ENCODE data around the gene STYXL2.

STYXL2 gene

DNA sequence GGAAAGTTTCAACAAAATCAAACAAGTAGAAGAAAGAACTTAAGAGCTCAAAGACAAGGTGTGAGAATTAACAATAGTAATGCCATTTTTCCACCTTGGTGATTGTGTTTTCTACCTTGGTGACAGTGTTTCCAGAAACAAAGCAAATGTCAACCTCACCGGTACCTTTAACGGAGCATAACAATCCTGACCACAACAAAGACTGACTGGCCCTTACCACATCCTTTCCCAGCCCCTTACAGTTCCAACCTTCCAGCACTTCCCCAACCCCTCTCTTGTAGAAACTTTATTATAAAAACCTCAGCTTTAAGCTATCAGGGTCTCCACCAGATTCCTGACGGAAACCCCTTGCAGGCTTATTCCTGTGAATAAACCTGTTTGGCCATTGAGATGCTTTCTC is 16.7 kb downstream of the STYXL2 start:
- DNase-seq: no peak

DNA sequence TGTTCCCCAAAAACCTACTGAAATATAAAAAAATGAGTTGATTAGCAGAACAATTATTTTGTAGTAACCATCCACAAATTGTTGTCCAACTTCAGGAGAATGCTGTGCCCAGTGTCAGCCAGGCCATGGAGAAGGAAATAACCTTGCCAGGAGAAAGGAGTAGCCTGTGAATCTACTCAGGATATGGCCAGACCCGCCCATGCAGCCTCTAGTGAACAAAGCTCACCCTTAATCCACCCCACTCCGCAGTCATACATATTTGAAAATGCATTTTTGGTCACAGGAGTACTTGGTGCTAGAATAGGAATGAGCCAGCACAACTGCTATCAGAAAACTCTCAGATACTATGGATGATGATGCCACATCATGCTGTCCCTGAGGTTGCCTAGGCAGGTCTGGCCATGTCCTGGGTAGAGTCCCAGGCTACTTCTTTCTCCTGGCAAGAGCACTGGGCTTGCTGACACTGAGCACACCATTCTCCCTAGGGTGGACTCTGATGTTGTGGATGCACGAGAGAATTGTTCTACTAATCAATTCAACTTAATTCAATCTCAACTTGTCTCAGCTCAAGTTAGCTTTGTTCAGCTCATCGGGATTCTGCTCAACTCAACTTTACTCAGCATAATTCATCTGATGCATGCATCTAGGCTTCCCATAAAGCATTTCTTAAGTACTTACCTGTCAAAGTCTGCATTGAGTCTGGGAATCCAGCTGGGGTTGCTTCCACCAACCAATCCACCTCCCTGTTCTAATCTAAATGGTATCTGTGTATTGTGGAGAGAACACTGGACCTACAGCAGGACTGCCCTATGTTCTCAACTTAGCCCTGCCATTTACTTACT is 18.2 kb downstream of the STYXL2 start:
- DNase-seq: no peak

DNA sequence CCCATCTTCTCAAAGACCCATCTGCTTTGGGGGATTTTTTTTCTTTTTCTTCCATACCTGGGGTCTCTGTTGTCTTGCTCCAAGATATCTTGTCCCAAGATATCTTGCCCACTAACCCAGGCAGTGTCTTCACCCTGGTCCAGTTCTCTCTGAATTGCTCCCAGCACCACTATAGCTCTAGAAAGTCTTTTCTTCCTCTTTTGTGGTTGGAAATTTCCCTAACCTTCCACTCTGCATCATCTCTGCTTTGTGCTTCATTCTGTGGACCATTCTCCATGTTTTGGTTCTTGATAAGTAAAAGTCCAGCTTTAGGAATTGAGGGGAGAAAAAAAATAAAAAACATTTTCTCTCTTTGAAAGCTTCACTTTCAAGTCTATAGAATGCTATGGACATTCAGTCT is 20.9 kb downstream of the STYXL2 start:
- DNase-seq: no peak

DNA sequence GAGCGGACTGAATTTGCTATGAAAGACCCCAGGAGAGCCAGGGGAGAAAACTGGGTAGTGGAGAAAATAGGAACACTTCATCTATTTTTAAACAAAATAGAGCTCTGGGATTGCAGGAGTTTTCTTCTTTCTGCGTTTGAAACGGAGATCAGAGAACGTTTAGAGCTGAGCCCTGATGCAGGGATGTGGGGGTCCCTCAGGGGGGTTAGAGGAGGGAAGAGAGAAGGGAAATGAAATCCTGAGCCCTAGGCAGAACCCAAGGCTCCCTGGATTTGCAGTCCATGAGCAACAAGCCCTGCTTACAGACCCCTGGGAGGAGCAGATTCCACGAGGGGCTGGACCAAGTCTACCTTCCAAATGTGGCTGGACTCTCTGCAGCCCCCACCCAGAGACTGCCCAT is 21.8 kb downstream of the STYXL2 start:
- DNase-seq: no peak

DNA sequence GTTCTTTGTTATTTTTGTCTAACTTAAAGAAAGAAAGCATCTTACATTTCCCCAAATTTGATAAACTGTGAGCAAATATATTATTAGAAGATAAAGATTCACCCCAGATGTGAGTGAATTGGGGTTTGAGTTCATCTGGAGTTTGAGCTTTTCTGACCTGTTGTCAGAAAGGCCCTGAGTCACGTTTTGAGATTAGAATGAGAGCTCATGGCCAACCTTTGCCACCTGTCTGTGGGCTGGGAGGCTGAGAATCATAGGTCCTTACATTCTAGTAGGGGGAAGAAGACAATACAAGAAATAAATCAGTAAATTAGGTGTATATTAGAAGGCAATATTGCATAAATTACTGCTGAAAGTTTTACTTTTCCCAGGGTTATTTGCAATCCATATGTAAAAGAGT is 22.3 kb downstream of the STYXL2 start:
- no peak for DNase-seq

DNA sequence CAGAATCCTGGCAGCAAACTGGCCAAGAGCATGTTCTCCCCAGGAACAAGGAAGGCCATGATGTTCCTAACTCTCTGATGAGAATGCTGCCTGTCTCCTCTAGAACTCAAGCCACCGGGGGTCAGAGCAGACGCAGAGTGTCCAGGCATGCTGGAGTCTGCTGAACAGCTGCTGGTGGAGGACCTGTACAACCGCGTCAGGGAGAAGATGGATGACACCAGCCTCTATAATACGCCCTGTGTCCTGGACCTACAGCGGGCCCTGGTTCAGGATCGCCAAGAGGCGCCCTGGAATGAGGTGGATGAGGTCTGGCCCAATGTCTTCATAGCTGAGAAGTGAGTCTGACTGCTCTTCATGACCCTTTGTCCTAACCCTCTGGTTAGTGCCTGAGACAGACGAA is 23.4 kb downstream of the STYXL2 start:
- DNase-seq: no peak

DNA sequence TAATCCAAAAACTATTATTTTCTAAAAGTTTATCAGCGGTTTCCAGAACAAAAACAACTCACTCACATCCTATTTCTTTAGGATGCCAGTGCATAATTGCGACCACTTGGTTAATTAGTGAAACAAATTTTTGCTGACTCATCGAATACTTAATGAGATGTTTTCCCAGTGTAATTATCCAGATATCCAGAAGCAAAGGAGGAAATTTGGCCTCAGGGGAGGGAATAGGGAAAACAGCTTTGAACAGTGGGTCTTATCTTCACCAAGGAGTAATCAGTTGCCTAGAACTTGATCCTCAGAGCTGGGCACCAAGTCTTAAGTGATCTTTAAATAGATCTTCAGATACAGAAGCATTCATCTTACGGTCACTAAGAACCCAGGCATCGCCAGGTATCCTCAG is 24.3 kb downstream of the STYXL2 start:
- DNase-seq: no peak

DNA sequence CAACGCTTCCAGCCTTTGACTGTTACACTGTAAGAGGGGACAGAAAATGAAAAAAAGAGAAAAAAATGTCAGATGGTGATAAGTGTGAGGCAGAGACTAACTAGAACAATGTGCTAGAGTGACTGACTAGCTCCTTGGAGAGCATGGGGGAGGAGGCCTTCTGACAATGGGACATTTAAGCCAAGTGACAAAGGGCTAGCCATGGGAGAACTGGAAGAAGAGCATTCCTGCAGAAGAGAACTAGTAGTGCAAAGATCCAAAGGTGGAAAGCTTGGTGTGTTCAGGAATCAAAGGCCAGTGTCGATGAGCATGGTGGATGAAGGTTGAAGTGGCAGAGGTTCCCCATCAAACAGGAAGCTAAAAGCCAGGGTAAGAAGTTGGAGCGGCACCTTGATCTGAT is 25.8 kb downstream of the STYXL2 start:
- DNase-seq: no peak

DNA sequence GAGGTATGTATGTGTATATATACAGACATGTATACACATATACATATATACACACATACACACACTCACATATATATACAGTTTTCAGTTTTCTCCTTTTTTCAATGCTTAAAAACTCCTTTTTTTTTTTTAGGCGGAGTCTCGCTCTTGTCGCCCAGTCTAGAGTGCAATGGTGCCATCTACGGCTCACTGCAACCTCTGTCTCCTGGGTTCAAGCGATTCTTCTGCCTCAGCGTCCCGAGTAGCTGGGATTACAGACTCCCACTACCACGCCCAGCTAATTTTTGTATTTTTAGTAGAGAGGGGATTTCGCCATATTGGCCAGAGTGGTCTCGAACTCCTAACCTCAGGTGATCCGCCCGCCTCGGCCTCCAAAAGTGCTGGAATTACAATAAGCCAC is 27.0 kb downstream of the STYXL2 start:
- no peak for DNase-seq

DNA sequence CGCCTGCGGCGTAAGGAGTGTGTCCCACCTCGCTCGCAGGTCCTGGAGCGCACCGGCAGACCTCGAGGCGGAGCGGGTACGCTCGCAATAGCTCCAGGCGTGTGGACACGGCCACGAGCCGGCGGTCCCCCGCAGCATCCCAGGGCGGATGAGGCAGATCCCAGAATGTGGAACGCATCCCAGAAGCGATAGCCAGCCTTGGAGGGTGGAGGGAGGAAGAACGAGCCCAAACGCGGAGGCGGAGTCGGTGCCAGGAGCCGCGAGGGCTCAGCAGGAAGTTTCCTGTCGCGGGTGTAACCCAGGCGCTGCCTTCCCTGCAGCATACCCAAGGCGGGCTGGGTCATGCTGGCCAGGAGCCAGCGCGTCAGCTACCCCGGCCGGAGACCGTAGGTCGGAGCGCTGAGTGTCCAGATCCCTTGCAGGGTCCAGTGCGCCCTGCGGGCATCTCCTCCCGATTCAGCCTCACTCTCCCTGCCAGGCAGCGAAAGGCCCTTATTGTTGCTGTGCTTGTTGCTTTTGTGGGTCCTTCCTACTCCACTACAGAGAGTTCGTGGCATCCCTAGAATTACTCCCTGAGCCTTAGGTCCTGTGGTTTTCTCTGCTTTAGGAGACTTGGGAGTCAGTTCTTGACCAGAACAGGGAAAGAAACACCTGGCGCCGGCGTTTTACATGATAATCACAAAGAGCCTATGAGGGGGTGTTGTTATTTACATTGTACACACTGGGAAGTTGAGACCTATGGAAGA is 27.7 kb downstream of the STYXL2 start:
- DNase-seq: no peak

DNA sequence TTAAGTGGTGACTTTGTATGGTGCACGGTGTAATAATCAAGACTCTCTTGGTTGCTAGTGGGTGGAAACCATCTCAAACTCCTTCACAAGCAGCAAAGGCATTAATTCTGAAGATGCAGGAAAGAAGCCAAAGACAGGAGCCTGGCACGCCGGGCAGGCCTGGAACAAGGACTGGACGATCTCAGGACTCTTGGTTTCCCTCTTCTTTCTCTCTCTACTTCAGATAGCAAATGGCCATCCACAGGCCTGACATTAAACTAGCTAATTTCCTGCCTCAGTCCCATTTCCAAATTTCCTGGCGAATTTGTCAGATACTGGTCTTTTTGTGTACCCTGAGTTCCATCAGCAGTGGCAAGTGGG is 28.2 kb downstream of the STYXL2 start:
- no peak for DNase-seq

DNA sequence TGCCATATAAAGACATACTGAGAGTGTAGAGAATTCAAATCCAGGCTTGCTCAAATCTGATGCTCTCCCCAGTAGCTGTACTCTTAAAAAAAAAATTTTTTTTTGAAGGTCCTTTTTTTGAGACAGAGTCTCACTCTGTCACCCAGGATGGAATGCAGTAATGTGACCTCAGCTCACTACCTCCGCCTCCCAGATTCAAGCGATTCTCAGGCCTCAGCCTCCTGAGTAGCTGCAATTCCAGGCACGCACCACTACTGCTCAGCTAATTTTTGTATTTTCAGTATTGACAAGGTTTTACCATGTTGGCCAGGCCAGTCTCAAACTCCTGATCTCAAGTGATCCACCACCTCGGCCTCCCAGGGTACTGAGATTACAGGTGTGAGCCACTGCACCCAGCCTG is 28.7 kb downstream of the STYXL2 start:
- no peak for DNase-seq

DNA sequence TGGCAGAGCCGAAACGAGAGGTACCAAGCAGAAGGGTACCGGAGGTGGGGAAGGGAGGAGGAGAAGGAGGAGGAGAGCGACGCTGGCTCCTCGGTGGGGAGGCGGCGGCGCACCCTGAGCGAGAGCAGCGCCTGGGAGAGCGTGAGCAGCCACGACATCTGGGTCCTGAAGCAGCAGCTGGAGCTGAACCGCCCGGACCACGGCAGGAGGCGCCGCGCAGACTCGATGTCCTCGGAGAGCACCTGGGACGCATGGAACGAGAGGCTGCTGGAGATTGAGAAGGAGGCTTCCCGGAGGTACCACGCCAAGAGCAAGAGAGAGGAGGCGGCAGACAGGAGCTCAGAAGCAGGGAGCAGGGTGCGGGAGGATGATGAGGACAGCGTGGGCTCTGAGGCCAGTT is 32.4 kb downstream of the STYXL2 start:
- no peak for DNase-seq

DNA sequence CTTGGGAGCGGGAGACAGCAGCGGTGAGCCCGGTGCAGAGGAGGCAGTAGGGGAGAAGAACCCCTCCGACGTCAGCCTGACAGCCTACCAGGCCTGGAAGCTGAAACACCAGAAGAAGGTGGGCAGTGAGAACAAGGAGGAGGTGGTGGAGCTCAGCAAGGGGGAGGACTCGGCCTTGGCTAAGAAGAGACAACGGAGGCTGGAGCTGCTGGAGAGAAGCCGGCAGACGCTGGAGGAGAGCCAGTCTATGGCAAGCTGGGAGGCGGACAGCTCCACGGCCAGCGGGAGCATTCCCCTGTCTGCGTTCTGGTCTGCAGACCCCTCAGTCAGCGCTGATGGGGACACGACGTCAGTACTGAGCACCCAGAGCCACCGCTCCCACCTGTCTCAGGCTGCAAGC is 32.9 kb downstream of the STYXL2 start:
- no peak for DNase-seq

DNA sequence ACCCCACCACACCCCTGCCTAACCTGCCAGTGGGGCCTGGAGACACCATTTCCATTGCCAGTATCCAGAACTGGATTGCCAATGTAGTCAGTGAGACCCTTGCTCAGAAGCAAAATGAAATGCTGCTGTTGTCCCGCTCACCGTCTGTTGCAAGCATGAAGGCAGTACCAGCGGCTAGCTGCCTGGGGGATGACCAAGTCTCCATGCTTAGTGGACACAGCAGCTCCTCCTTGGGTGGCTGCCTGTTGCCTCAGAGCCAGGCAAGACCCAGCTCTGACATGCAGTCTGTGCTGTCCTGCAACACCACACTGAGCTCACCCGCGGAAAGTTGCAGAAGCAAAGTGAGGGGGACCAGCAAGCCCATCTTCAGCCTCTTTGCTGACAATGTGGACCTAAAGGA is 33.4 kb downstream of the STYXL2 start:
- DNase-seq: no peak

DNA sequence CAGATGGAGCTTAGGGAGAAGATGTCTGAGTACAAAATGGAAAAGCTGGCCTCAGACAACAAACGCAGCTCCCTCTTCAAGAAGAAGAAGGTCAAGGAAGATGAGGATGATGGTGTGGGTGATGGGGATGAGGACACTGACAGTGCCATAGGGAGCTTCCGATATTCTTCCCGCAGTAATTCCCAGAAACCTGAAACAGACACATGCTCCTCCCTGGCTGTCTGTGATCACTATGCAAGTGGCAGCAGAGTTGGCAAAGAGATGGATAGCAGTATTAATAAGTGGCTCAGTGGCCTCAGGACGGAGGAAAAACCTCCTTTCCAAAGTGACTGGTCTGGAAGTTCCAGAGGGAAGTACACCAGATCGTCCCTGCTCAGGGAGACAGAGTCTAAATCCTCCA is 33.8 kb downstream of the STYXL2 start:
- DNase-seq: no peak

DNA sequence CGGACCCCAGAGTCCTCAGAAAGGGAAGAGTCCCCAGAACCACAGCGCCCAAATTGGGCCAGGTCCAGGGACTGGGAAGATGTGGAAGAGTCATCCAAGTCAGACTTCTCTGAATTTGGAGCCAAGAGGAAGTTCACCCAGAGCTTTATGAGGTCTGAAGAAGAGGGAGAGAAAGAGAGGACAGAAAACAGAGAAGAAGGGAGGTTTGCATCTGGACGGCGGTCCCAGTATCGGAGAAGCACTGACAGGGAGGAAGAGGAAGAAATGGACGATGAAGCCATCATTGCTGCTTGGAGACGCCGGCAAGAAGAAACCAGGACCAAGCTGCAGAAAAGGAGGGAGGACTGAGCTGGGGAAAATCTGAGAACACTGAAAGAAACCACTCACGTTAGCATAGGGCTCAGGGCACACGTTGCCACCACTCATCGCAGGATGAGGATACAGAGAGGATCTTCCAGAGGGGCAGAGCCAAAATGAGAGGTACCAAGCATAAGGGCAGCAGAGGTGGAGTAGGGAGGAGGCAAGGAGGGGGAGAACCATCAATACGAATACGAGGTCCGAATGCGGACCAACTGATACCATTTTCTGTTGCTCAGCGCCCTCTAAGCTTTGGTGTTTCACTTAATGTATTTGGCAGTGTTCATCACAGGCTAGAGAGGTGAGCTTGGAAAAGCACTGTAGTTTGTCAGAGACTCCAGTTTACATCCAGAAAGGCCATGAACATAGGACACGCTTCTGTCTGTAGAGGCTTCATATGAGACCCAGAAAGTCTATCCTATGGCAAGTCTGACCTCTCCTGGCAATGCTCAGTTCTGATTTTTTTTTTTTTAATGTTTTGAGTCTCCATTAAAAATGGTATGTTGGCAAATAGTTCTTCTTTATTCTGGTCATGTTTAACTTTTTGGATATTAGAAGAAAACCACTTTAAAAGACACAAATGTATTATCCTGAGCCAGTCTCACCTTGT is 34.7 kb downstream of the STYXL2 start:
- DNase-seq: no peak

DNA sequence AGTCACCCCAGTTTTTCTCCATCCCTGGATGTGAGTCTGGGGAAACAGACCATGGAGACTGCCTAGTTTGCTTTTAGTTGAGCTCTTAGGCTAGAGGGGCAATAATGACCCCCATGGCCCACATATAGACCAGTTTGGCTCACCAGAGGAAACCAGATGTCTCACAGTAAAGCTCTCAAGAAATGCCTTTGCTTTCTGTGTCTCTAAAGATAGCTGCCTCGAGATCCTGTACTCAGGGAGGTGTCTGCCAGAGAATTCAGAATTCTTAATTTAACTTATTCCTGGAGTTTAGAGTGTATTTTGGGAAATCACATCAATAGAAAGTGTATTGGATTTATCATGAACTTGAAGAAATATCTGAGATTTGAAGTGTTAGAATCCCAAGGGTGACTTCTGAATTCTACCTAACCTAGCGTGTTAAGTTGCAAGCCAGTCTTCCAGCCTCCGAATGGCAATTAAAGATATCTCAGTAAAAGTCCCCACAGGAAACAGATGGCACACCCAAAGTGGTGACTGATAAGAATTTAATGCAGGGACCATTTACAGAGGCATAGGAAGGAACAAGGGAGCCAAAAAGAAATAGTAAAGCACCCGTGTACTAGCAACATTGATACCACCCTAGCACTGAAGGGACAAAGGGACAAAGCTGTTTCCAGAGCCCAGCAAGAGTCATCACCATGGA is 37.1 kb downstream of the STYXL2 start:
- DNase-seq: no peak

DNA sequence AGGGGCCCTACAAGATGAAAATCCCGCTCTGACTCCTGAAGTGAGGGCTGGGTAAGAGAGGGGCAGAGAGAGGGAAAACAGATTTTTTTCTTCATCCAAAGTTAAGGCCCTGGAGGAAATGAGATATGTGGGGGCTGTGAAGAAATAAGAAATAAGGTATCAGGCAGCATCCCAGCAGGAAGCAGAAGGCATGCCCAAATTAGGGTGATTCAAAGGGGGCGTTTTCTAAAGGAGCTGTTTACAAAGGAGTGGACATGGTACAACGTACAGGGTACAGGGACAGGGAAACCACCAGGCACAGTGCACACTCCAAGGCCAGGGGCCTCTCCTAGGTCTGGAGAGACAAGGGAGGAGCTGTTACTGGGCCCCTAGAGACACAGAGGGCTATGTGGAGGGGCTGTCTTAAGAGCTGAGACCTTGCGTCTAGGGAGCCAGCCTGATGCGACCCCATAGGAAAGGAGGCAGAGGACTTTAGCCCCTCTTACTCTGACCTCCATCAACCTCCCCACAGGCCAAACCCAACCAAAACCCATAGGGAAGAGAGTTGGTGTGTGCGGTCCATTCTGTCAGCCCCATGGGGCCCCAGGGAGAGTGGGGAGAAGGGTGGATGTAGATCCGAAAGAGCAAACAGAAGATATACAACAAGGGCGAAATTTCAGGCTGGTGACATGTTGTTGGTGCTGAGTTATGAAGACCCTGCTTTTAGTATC is 38.6 kb downstream of the STYXL2 start:
- no peak for DNase-seq

DNA sequence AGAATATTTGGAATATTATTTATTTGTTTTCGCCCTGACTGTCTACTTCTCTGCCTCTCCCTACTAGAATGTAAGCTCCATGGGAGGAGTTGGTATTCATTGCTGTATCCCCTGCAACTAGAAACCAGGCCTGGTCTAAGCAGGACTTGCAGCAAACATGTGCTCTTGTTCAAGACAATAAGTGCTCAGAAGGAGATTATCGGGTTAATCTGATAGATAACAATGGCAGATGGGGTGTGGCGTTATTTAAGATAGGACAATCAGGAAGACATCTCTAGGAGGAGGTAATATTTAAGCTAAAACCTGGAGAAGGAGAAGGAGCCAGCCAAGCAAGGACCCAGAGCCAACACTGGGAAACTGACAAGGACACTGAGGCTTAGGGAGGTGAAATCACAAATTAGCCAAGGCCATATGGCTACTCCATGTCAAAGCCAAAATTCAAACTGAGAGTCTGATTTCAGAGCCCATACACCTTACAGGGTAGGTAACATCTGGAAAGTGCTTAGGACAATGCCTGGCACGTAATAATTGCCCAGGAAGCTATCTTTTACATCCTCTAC is 41.5 kb downstream of the STYXL2 start:
- DNase-seq: no peak

DNA sequence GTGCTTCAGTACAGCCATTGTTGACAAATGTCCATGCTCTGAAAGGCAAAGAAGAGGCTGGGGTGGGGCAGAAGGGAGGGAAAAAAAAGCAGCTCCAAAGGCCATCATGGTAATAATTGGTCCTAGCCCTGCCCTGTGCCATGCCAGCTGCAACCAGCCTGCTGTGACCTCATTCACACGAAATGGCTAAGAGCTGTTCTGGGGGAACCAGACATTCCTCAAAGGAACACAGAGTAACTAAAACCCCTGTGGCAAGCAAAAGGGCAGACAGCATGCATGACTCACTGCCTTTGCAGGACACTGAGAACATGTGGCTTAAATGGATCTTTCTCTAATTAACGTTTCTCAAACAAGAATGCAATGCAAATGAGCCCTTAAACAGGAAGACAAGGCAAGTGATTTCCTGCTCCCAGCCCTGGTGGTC is 42.3 kb downstream of the STYXL2 start:
- DNase-seq: no peak

DNA sequence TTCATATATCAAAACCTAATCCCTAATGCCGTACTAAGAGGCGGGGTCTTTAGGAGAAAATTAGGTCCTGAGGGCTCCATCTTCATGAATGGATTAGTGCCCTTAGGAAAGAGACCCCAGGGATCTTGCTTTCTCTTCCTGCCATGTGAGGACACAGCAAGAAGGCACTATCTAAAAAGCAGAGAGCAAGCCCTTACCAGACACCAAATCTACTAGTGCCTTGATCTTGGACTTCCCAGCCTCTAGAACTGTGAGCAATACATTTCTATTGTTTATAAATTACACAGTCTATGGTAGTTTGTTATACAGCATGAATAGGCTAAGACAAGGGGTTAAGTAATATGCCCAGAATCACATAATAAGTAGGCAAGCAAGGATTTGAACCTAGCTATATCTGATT is 42.9 kb downstream of the STYXL2 start:
- DNase-seq: no peak

All from SHP77 (cell line).